ENCODE results near the gene TEX261. TPM values are rescaled to one million over a fixed set of nuclear protein-coding genes. Genes with fewer than 3 reads are reported as not detected.
"Not testable (repeated sequence)": the region's sequence is repeated elsewhere in the genome, so short reads cannot be mapped to it uniquely, and the experiment has no call there.

TEX261 gene
- total RNA-seq, 2 experiments from 2014 or later = 34.8 to 35.8 TPM

DNA sequence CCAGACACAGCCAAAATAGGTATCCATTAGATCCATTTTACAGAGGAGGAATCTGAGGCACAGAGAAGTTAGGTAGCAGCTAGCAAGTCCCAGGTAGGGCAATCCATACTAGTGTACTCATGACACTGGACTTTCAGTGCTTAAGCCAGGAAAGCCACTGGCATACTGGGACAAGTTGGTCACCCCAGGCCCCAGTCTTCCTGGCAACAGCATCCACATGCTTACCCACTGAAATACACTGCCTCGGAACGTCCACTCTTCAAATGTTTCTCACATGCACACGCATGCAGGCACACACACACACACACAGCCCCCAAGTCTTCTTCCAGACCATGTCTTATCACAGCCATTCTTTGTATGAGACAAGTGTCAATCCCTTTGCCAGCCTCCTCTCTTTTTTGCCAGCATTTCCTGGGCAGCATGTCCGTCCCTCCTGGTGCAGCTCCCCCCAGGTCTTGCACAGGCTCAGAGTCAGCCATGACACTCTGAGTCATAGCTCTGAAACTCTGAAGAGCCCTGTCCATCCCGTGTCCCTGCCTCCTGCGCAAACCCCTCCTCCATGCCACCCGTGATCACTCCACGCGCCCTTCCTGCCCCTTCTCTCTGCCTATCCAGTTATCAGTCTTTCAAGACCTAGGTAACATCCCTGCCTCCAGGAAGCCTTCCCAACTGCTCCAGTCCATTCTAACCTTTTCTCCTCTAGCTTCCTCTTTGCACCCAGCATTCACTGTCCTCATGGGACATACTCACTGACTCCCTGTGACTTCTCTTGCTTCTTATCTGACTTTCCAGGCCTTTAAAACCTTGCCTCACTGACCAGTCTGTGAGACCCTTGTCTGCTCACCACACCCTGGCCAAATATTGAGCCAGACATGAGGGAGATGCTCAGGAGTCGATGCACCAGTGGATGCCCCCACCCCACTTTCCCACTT, 10.9 kb upstream of the TEX261 start:
- peaks cover 10% of the 10 kb centered on the region for H3K4me1 Mint-ChIP-seq
- DNase-seq = no peak
- POLR2A ChIA-PET = no interaction called here

DNA sequence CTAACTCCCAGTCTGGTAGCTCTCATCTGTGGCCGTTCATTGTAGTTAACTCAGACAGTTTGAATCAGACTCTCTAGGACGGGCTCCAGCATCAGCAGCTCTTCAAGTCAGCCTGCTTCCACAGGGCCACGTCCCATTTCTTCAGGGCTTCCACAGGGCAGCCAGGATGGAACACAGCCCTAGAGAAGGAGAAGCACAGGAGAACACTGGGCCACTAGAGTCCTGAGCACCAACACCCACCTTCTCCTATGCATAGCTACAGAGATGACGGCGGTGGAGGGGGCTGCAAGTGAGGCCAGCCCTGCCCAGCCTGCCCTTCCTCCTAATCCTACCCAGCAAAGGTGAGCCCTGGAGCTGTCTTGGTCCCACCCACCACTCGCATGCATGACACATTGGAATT, 10.2 kb upstream of the TEX261 start:
- Mint-ChIP-seq H3K9me3 (no peaks in the 10 kb centered on the region), H3K27ac (no peak overlapping the region), H3K4me3 (no peak overlapping the region), H3K27me3 (peaks cover 2% of the 10 kb centered on the region), H3K36me3 (ENCODE audit: low read depth) (no peaks in the 10 kb centered on the region), H3K4me1 (peaks cover 15% of the 10 kb centered on the region)
- POLR2A ChIA-PET = no interaction called here
- no peak for DNase-seq
- CTCF ChIA-PET = interaction anchor here (1.2 kb wide), 1 partner anchor 20 kb away, joined by 3 read pairs; no protein-coding TSS in a partner anchor

More for the DNA sequence above, 10.9 kb upstream of the TEX261 start:
- Mint-ChIP-seq H3K9me3 (no peaks in the 10 kb centered on the region), H3K27me3 (peaks cover 9% of the 10 kb centered on the region), H3K27ac (no peak overlapping the region), H3K4me3 (no peak overlapping the region), H3K36me3 (ENCODE audit: low read depth) (no peaks in the 10 kb centered on the region)
- CTCF ChIA-PET = no interaction called here

DNA sequence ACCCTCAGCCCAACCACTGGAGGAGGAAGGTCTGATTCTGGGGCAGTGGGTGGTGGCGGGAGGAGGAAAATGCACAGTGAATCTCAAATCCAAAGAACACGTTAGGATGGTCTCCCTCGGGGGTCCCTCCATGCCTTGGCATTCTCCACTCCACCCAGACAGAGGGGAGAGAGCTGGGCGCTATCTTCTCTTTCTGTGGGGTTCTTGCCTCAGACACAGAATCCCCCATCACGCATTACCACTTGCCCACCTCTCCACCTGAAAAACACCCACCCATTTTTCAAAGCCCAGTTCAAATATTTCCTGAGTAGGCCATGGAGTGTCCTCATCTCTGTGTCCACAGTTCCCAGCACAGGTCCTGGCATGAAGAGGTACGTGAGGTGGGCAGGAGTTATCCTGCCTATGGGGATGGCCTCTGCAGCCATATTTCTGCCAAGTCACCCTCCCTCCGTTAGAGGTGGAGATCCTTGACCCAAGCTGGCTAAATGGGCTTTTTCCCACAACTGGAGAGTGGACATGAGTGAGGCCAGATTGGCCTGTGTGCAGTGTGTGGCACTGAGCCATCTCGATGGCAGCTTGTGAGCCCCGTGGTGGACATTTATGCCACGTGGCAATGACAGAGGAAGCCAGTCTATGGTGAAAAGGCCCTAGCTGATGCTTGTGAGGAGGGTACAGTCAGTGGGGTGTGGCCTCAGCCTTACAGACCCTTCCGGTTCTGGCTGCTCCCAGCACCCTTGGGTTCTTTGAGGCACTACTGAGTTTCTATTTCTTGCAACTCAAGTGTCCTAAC, 9.5 kb upstream of the TEX261 start:
- Mint-ChIP-seq H3K27me3 (no peaks in the 10 kb centered on the region), H3K4me1 (peaks cover 22% of the 10 kb centered on the region), H3K27ac (no peak overlapping the region), H3K36me3 (ENCODE audit: low read depth) (no peaks in the 10 kb centered on the region), H3K9me3 (no peaks in the 10 kb centered on the region), H3K4me3 (no peak overlapping the region)
- ChIA-PET POLR2A (no interaction called here), CTCF (interaction anchor here (1.2 kb wide), 1 partner anchor 20 kb away, joined by 3 read pairs; no protein-coding TSS in a partner anchor)
- DNase-seq = no peak

DNA sequence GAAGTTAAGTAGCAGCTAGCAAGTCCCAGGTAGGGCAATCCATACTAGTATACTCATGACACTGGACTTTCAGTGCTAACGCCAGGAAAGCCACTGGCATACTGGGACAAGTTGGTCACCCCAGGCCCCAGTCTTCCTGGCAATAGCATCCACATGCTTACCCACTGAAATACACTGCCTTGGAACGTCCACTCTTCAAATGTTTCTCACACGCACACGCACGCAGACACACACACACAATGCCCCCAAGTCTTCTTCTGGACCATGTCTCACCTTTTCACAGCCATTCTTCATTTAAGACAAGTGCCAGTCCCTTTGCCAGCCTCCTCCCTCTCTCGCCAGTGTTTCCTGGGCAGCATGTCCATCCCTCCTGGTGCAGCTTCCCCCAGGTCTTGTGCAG, 8.7 kb upstream of the TEX261 start:
- CTCF ChIA-PET = interaction anchor here (2.3 kb wide), 1 partner anchor 40 kb away, joined by 11 read pairs; no protein-coding TSS in a partner anchor
- peaks cover 29% of the 10 kb centered on the region for H3K4me1 Mint-ChIP-seq
- H3K27ac Mint-ChIP-seq = no peak overlapping the region
- H3K36me3 Mint-ChIP-seq (ENCODE audit: low read depth) = no peaks in the 10 kb centered on the region
- DNase-seq = no peak
- no peaks in the 10 kb centered on the region for H3K9me3 Mint-ChIP-seq
- POLR2A ChIA-PET = no interaction called here
- no peak overlapping the region for H3K4me3 Mint-ChIP-seq
- H3K27me3 Mint-ChIP-seq = no peaks in the 10 kb centered on the region

DNA sequence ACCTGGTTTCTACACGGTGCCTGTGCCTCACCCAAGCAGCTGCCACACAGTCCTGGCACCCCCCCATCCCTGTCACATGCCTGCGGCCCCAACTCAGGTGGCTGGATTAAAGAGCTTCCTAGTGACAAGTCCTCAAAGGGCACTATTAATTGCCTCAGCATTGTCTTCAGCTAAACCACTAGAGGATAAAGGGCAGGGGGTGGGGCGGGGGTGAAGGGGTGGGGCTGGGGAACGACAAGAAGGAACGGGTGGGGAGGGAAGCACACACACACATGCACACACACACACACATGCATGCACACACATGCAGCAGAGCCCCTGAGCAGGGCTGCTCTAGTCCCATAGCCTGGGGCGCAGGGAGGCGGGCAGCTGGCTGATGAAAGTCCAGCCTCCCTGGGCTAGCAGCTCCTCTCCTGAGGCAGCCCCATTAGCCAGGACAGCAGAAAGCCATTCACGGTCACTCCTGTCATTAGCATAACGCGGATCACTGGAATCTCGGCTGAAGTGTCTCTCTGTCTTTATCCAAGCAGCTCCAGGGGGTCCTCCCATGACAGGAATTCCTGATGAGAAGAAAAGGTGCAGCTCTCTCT, 7.4 kb upstream of the TEX261 start:
- ChIA-PET POLR2A (interaction anchor here (1.7 to 3.4 kb wide), 3 partner anchors 17 to 128 kb away, joined by 4 to 26 read pairs (median 6); partner anchors contain the start of genes MCEE and NAGK), CTCF (interaction anchor here (1.0 to 3.0 kb wide), 6 partner anchors 13 to 66 kb away, joined by 4 to 26 read pairs (median 14); partner anchors contain the start of gene NAGK)
- Mint-ChIP-seq H3K9me3 (no peaks in the 10 kb centered on the region), H3K27me3 (no peaks in the 10 kb centered on the region), H3K27ac (no peak overlapping the region), H3K4me1 (peaks cover 31% of the 10 kb centered on the region), H3K36me3 (ENCODE audit: low read depth) (no peaks in the 10 kb centered on the region), H3K4me3 (no peak overlapping the region)
- DNase-seq = peak; percentile 9

DNA sequence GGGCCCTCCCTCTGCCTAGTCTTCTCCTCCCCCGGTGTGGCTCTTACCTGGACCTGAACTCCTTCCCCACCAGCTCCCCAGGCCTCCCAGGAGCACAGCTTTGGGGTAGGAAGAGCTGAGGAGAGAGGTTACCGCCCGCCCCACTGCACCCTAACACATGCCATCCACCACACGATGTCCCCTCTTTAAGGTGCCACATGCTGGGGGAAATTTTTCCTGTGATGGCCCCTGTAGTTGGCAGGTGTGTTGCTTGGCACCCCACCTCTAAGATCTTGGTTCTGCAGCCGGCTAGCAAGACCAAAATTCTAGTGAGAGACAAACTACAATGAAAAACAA, 6.9 kb upstream of the TEX261 start:
- Mint-ChIP-seq H3K27ac (no peak overlapping the region), H3K9me3 (no peaks in the 10 kb centered on the region), H3K27me3 (no peaks in the 10 kb centered on the region), H3K4me1 (peaks cover 31% of the 10 kb centered on the region), H3K4me3 (no peak overlapping the region), H3K36me3 (ENCODE audit: low read depth) (no peaks in the 10 kb centered on the region)
- ChIA-PET POLR2A (interaction anchor here (1.7 to 3.4 kb wide), 3 partner anchors 17 to 128 kb away, joined by 4 to 26 read pairs (median 6); partner anchors contain the start of genes MCEE and NAGK), CTCF (interaction anchor here (0.6 to 3.0 kb wide), 10 partner anchors 12 to 176 kb away, joined by 3 to 26 read pairs (median 7); partner anchors contain the start of gene NAGK)
- peak; percentile 11 for DNase-seq

DNA sequence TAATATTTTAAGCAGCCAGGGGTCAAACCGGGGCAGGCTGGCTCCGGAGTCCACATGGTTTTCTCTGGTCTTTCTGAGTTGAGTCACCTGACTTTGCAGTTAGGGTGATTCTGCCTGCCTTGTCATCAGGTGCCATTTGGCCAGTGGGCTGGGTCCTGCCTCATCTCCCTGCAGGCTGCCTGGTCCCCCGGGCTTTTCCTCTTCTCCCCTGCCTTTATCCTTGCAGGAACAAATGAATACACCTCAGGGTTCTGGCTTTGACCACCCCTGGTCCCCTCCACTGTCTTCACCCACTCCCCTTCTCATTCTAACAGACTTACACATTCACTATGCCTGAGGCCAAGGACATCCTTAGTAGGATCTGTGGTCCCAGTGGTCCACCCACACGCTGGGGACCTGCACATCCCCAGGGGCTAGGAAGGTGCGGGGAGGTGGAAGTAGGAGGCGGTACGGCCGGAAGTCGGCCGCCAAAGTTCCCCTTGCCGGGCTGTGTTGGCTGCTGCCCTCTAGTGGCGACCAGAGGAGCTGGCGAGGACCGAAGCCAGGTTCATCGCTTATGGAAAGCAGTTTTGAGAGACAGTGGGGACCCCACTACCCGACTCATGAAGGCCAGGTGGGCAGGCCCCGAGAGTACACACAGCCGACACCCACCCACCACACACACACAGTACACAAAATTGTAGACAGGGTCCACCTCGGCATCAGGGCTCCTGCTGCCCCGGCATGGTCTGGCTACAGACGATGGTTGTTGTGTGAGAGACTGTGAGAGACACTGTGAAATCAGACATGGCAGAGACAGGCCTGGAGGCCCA, 6.3 kb upstream of the TEX261 start:
- Mint-ChIP-seq H3K27me3 (no peaks in the 10 kb centered on the region), H3K36me3 (ENCODE audit: low read depth) (no peaks in the 10 kb centered on the region), H3K27ac (peak overlapping the region; percentile 73), H3K9me3 (no peaks in the 10 kb centered on the region), H3K4me3 (peak overlapping the region; percentile 66), H3K4me1 (peaks cover 31% of the 10 kb centered on the region)
- CTCF ChIA-PET = interaction anchor here (0.6 to 3.0 kb wide), 11 partner anchors 11 to 175 kb away, joined by 3 to 26 read pairs (median 5); partner anchors contain the start of gene NAGK
- DNase-seq = peak; percentile 83
- POLR2A ChIA-PET = interaction anchor here (1.7 to 3.4 kb wide), 3 partner anchors 16 to 129 kb away, joined by 4 to 26 read pairs (median 6); partner anchors contain the start of genes MCEE and NAGK

DNA sequence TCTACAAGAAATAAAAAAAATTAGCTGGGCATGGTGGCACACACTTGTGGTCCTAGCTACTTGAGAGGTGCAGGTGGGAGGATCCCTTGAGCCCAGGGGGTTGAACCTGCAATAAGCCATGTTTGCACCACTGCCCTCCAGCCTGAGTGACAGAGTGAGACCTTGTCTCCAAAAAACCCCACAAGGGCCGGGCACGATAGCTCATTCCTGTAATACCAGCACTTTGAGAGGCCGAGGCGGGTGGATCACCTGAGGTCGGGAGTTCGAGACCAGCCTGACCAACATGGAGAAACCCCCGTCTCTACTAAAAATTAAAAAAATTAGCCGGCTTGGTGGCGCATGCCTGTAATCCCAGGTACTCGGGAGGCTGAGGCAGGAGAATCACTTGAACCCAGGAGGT, 5.3 kb upstream of the TEX261 start:
- not testable (repeated sequence) for H3K36me3 Mint-ChIP-seq (ENCODE audit: low read depth); H3K4me3 Mint-ChIP-seq; H3K27ac Mint-ChIP-seq; H3K9me3 Mint-ChIP-seq; H3K27me3 Mint-ChIP-seq
- DNase-seq = peak; percentile 15
- ChIA-PET POLR2A (interaction anchor here (3.4 kb wide), 1 partner anchor 68 kb away, joined by 26 read pairs; the partner anchor contains the start of gene NAGK), CTCF (interaction anchor here (0.6 to 3.0 kb wide), 2 partner anchors 15 to 34 kb away, joined by 5 to 26 read pairs; no protein-coding TSS in a partner anchor)
- H3K4me1 Mint-ChIP-seq = peaks cover 39% of the 10 kb centered on the region

DNA sequence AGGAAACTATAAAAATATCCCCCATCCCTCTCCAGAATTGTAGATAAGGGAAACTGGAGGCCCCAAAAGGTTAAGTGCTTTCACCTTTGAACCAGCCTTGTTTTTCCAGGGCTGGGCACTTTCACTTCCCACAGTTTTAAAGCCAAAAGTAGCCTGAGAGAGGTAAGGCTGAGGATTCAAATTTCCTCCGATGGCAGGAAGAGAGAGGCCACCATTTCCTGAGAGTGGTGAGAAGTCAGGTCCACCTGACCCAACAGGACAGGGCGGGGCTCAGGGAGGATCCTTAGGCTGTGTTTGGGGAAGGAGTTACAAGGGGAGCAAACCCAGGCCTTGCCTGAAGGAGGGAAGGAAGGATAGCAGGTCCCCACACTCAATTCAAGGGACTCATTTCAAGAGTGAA, 4.7 kb upstream of the TEX261 start:
- peaks cover 39% of the 10 kb centered on the region for H3K4me1 Mint-ChIP-seq
- no peaks in the 10 kb centered on the region for H3K27me3 Mint-ChIP-seq
- peak overlapping the region; percentile 21 for H3K27ac Mint-ChIP-seq
- H3K9me3 Mint-ChIP-seq = no peaks in the 10 kb centered on the region
- POLR2A ChIA-PET = interaction anchor here (3.4 kb wide), 1 partner anchor 69 kb away, joined by 26 read pairs; the partner anchor contains the start of gene NAGK
- CTCF ChIA-PET = interaction anchor here (0.6 kb wide), 1 partner anchor 33 kb away, joined by 5 read pairs; no protein-coding TSS in a partner anchor
- DNase-seq = peak; percentile 25
- H3K4me3 Mint-ChIP-seq = no peak overlapping the region
- H3K36me3 Mint-ChIP-seq (ENCODE audit: low read depth) = no peaks in the 10 kb centered on the region

DNA sequence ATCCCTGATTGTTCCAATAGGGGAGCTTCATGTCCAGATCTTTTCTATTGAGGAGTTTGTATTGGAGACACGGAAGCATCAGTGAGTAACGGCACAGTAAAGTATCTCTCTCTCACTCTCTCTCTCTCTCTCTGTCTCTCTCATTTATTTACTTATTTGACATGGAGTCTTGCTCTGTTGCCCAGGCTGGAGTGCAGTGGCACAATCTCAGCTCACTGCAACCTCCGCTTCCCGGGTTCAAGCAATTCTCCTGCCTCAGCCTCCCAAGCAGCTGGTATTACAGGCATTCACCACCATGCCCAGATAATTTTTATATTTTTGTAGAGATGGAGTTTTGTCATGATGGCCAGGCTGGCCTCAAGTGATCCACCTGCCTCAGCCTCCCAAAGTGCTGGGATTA, 4.2 kb upstream of the TEX261 start:
- POLR2A ChIA-PET; H3K27me3 Mint-ChIP-seq; H3K4me3 Mint-ChIP-seq; H3K36me3 Mint-ChIP-seq (ENCODE audit: low read depth); H3K9me3 Mint-ChIP-seq; DNase-seq: not testable (repeated sequence)
- Mint-ChIP-seq H3K4me1 (peaks cover 41% of the 10 kb centered on the region), H3K27ac (peak overlapping the region; percentile 21)
- CTCF ChIA-PET = interaction anchor here (2.3 kb wide), 1 partner anchor 14 kb away, joined by 14 read pairs; no protein-coding TSS in a partner anchor

DNA sequence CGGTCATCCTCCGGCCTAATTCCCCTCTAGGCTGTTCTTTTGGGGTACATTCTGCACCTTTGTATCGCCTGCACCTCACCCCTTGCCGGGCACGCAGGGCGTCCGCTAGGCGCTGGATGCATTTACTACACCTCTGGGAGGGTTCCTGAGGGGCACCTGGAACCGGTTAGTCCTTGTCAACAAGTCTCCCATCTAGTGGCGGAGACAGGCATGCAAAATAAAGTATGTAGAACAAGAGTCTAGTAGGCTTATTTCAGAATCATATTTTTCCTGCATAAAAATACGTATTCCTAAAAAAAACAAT, 705 bp upstream of the TEX261 start:
- POLR2A ChIA-PET = no interaction called here
- H3K27me3 Mint-ChIP-seq = no peaks in the 10 kb centered on the region
- peak overlapping the region; percentile 86 for H3K4me3 Mint-ChIP-seq
- peaks cover 48% of the 10 kb centered on the region for H3K4me1 Mint-ChIP-seq
- H3K27ac Mint-ChIP-seq = peak overlapping the region; percentile 78
- CTCF ChIA-PET = no interaction called here
- H3K9me3 Mint-ChIP-seq = no peaks in the 10 kb centered on the region
- peak; percentile 66 for DNase-seq
- H3K36me3 Mint-ChIP-seq (ENCODE audit: low read depth) = peaks cover 7% of the 10 kb centered on the region

All from activated CD4-positive, alpha-beta memory T cell treated with anti-CD3 and anti-CD28 coated beads, Interleukin-2, amount 10 ng/mL, durations not matched to agents 7 days and 5 days (primary cell).